Smooth muscle cell (in vitro differentiated cells): ENCODE data around the gene CHP1. TPM values are rescaled to one million over a fixed set of nuclear protein-coding genes. Genes with fewer than 3 reads are reported as not detected.
"Not testable (repeated sequence)": the region's sequence is repeated elsewhere in the genome, so short reads cannot be mapped to it uniquely, and the experiment has no call there.

ENCODE experiments used
- DNase-seq: peaks from one replicate; lab custom pipeline; 2025; ENCODE audit not compliant: unreplicated experiment; lab: John Stamatoyannopoulos, UW
- H2AFZ ChIP-seq: fragments of 200-600 bp; sonication (generic); 2 replicates; pipeline ENCODE4 v1.6.0; 2016; ENCODE audit warnings: antibody characterized with exemption, low read depth, mild to moderate bottlenecking
- H3F3A ChIP-seq: fragments of 200-600 bp; sonication (generic); 2 replicates; pipeline ENCODE4 v1.6.0; 2017; ENCODE audit warnings: antibody characterized with exemption, low read depth
- H3K27ac ChIP-seq: fragments of 200-600 bp; sonication (generic); 2 replicates; pipeline ENCODE4 v1.5.1; 2016; ENCODE audit warnings: low read depth, mild to moderate bottlenecking
- H3K27me3 ChIP-seq: fragments of 200-600 bp; sonication (generic); 2 replicates; pipeline ENCODE4 v1.6.1; 2016; ENCODE audit warnings: low read depth, mild to moderate bottlenecking
- H3K36me3 ChIP-seq: fragments of 200-600 bp; sonication (generic); 2 replicates; pipeline ENCODE4 v1.5.1; 2016; ENCODE audit warnings: low read depth
- H3K4me1 ChIP-seq: fragments of 200-600 bp; sonication (generic); 2 replicates; pipeline ENCODE4 v1.5.1; 2016; ENCODE audit warnings: low read depth
- H3K4me2 ChIP-seq: fragments of 200-600 bp; sonication (generic); 2 replicates; pipeline ENCODE4 v1.6.0; 2016; ENCODE audit warnings: mild to moderate bottlenecking
- H3K4me3 ChIP-seq: fragments of 200-600 bp; sonication (generic); 2 replicates; pipeline ENCODE4 v1.5.1; 2016; ENCODE audit warnings: mild to moderate bottlenecking
- H3K79me2 ChIP-seq: fragments of 200-600 bp; sonication (generic); 2 replicates; pipeline ENCODE4 v1.6.0; 2016; ENCODE audit warnings: low read depth, mild to moderate bottlenecking
- H3K9ac ChIP-seq: fragments of 200-600 bp; sonication (generic); 2 replicates; pipeline ENCODE4 v1.6.0; 2016; ENCODE audit warnings: low read depth
- H3K9me3 ChIP-seq: fragments of 200-600 bp; sonication (generic); replicated peaks from 2 replicates; pipeline ENCODE4 v1.5.1; 2016; ENCODE audit warnings: low read depth
- H4K20me1 ChIP-seq: fragments of 200-600 bp; sonication (generic); 2 replicates; pipeline ENCODE4 v1.6.0; 2016; ENCODE audit warnings: low read depth
- CTCF ChIP-seq: fragments of 200-600 bp; sonication (generic); IDR thresholded peaks from 2 replicates; pipeline ENCODE4 v1.5.1; 2017; ENCODE audit warnings: borderline replicate concordance, mild to moderate bottlenecking, antibody characterized with exemption; ENCODE audit not compliant: insufficient read depth, poor library complexity, severe bottlenecking
- WGBS: methylation state at CpG from one replicate; pipeline ENCODE4 v1.1.7; 2016; ENCODE audit warnings: low lambda C conversion rate; 5-methylcytosine and 5-hydroxymethylcytosine counted together
- polyA plus RNA-seq: library from polyadenylated mRNA; unstranded; fragments of >200 nt; fragmentation: Nextera tagmentation; extraction: Ambion mirVana; gene quantifications from 2 replicates; pipeline ENCODE4 v1.2.1, GENCODE V29; 2016
- total RNA-seq: library from RNA; depleted of rRNA; stranded (reverse); fragments of >200 nt; gene quantifications from 2 replicates; pipeline ENCODE4 v1.2.3, GENCODE V29; 2014

CHP1 gene
- total and polyA plus RNA-seq, 2 experiments from 2014 or later, result 22.1 to 142 TPM

- Histone ChIP-seq H3K4me3 (no peak overlapping the region), H3F3A (no peaks in the 10 kb centered on the region), H3K27ac (no peak overlapping the region), H3K4me1 (no peaks in the 10 kb centered on the region), H3K36me3 (peaks cover 2% of the 10 kb centered on the region), H3K27me3 (no peaks in the 10 kb centered on the region), H2AFZ (no peak overlapping the region), H3K9me3 (no peaks in the 10 kb centered on the region), H3K9ac (no peak overlapping the region), H3K4me2 (no peak overlapping the region), H4K20me1 (no peaks in the 10 kb centered on the region), H3K79me2 (no peaks in the 10 kb centered on the region)
- TF ChIP-seq CTCF, result no peak
- DNase-seq, result no peak
- WGBS, result 94% methylated on average over 3 of the region's 3 CpGs
These were observed 73.2 kb downstream of the CHP1 start for GRCh38 chr15:41304149-41304770.

DNA sequence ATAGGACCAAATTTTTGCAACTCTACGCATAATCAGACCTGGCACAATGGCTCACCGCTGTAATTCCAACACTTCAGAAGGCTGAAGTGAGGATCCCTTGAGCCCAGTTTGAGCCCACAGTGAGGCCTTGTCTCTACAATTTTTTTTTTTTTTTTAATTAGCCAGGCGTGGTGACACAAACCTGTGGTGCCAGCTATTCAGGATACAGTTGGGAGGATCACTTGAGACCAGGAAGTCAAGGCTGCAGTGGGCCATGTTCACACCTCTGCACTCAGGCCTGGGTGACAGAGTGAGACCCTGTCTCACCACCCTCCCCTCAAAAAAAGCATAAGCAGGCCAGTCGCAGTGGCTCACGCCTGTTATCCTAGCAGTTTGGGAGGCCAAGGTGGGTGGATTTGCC is 76.6 kb downstream of the CHP1 start:
- Histone ChIP-seq H3K27ac (no peak overlapping the region), H3K4me3 (no peak overlapping the region), H3K4me1 (no peaks in the 10 kb centered on the region), H4K20me1 (no peaks in the 10 kb centered on the region), H2AFZ (no peak overlapping the region), H3F3A (no peaks in the 10 kb centered on the region), H3K9ac (no peak overlapping the region), H3K4me2 (no peak overlapping the region), H3K36me3 (no peaks in the 10 kb centered on the region), H3K79me2 (no peaks in the 10 kb centered on the region), H3K27me3 (no peaks in the 10 kb centered on the region), H3K9me3 (no peaks in the 10 kb centered on the region)
- DNase-seq, result no peak
- TF ChIP-seq CTCF, result no peak
- 97% methylated on average over 5 of the region's 5 CpGs for WGBS

DNA sequence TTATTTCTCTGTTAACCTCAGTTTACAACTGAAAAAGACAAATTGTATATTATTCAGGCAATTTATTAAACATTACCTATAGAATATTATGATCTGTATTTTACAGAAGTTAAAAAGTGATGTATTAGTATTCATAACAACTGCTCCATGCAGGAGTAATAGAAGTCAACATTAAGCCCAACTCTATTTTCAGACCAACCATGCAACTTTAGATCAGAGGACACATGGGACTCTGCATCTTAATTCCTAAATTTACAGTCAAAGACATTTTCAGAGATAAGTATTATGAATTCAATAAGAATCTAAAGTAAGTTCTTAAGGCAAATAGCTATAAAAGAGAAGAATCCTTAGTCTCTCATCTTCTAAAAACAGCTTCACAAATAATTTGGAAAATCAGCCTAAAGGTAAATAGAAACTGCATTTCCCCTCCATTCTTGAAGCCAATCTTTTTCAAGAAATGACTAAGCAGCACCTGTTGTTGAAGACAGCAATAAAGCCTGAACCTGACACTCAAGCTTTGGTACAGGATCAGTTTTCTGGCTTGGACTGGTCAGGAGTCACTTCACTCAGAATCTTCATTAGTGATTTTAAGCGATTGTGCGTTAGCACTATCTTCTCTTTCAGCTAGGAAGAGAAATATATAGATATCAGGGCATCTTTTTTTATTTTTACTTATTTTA is 78.3 kb downstream of the CHP1 start:
- Histone ChIP-seq H3K9ac (no peak overlapping the region), H3K36me3 (no peaks in the 10 kb centered on the region), H3K4me1 (no peaks in the 10 kb centered on the region), H3K27me3 (no peaks in the 10 kb centered on the region), H3K4me2 (no peak overlapping the region), H2AFZ (no peak overlapping the region), H3K27ac (no peak overlapping the region), H3K9me3 (no peaks in the 10 kb centered on the region), H4K20me1 (no peaks in the 10 kb centered on the region), H3F3A (no peaks in the 10 kb centered on the region), H3K4me3 (no peak overlapping the region), H3K79me2 (no peaks in the 10 kb centered on the region)
- no peak for TF ChIP-seq CTCF
- no peak for DNase-seq
- WGBS, result 97% methylated on average over 2 of the region's 2 CpGs

DNA sequence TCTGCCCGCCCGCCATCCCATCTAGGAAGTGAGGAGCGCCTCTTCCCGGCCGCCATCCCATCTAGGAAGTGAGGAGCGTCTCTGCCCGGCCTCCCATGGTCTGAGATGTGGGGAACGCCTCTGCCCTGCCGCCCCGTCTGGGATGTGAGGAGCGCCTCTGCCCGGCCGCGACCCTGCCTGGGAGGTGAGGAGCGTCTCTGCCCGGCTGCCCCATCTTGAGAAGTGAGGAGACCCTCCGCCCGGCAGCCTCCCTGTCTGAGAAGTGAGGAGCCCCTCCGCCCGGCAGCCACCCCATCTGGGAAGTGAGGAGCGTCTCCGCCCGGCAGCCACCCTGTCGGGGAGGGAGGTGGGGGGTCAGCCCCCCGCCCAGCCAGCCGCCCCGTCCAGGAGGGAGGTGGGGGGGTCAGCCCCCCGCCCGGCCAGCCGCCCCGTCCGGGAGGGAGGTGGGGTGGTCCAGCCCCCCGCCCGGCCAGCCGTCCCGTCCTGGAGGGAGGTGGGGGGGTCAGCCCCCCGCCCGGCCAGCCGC is 89.8 kb downstream of the CHP1 start:
- H3K4me1 ChIP-seq, DNase-seq, H3K9me3 ChIP-seq, H3K9ac ChIP-seq, H2AFZ ChIP-seq, H3K36me3 ChIP-seq, H3K4me2 ChIP-seq, H3K79me2 ChIP-seq, H3F3A ChIP-seq, H3K27me3 ChIP-seq, H3K27ac ChIP-seq, H4K20me1 ChIP-seq, H3K4me3 ChIP-seq: not testable (repeated sequence)
- WGBS, result 98% methylated on average over 16 of the region's 39 CpGs
